GM21576 (cell line): ENCODE measurements around the gene DHRS4.
"Not testable (repeated sequence)": the region's sequence is repeated elsewhere in the genome, so short reads cannot be mapped to it uniquely, and the experiment has no call there.

ENCODE experiments used
- ATAC-seq: cut with Tn5 transposase; IDR thresholded peaks from one replicate; pipeline ENCODE4 v1.9.1; 2021; ENCODE audit warnings: mild to moderate bottlenecking, moderate library complexity; ENCODE audit not compliant: unreplicated experiment

DHRS4 gene

GRCh38 chr14:23981951-23982813 is 28.6 kb downstream of the DHRS4 start:
- not testable (repeated sequence) for ATAC-seq

- ATAC-seq, result no peak
Observed at GRCh38 chr14:23984891-23985602, 31.5 kb downstream of the DHRS4 start.

- not testable (repeated sequence) for ATAC-seq
Observed at GRCh38 chr14:23988223-23988606, 34.6 kb downstream of the DHRS4 start.

GRCh38 chr14:23988607-23989363 is 35.2 kb downstream of the DHRS4 start, which contains the start of gene DHRS4L2:
Gene DHRS4L2, plus strand, starts transcription at chr14:23988929. Its CDS starts 19 bp downstream, at chr14:23988948.
- ATAC-seq, result peak; percentile 87

- ATAC-seq, result peak; percentile 50
Observed at GRCh38 chr14:23989734-23990445, 36.3 kb downstream of the DHRS4 start.

- not testable (repeated sequence) for ATAC-seq
Observed at GRCh38 chr14:23990961-23991360, 37.4 kb downstream of the DHRS4 start.

- not testable (repeated sequence) for ATAC-seq
Observed at GRCh38 chr14:23993042-23993441, 39.5 kb downstream of the DHRS4 start.

- not testable (repeated sequence) for ATAC-seq
Observed at GRCh38 chr14:23996009-23996408, 42.4 kb downstream of the DHRS4 start.

GRCh38 chr14:23996825-23997224 is 43.3 kb downstream of the DHRS4 start:
- ATAC-seq, result not testable (repeated sequence)

GRCh38 chr14:23999640-24000039 is 46.1 kb downstream of the DHRS4 start:
- ATAC-seq, result not testable (repeated sequence)

- ATAC-seq, result not testable (repeated sequence)
Observed at GRCh38 chr14:24001078-24001477, 47.5 kb downstream of the DHRS4 start.

GRCh38 chr14:24001679-24002078 is 48.1 kb downstream of the DHRS4 start:
- not testable (repeated sequence) for ATAC-seq

GRCh38 chr14:24006471-24006816 is 52.9 kb downstream of the DHRS4 start:
- peak; percentile 33 for ATAC-seq

GRCh38 chr14:24006817-24007652 is 53.5 kb downstream of the DHRS4 start:
- peak; percentile 76 for ATAC-seq

- no peak for ATAC-seq
Observed at GRCh38 chr14:24011051-24011450, 57.5 kb downstream of the DHRS4 start.

GRCh38 chr14:24012726-24013273 is 59.2 kb downstream of the DHRS4 start:
- not testable (repeated sequence) for ATAC-seq

GRCh38 chr14:24013654-24014514 is 60.3 kb downstream of the DHRS4 start:
- no peak for ATAC-seq

- ATAC-seq, result not testable (repeated sequence)
Observed at GRCh38 chr14:24015745-24016144, 62.2 kb downstream of the DHRS4 start.
